ENCODE results near the gene PLK2. TPM values are rescaled to one million over a fixed set of nuclear protein-coding genes. Genes with fewer than 3 reads are reported as not detected.
A peak's percentile ranks its signal among the peaks of the same experiment; 100 is the strongest.

Gene PLK2
- total and polyA plus RNA-seq, 7 donors, result 4.0 to 23.3 (median 7.2) TPM

DNA sequence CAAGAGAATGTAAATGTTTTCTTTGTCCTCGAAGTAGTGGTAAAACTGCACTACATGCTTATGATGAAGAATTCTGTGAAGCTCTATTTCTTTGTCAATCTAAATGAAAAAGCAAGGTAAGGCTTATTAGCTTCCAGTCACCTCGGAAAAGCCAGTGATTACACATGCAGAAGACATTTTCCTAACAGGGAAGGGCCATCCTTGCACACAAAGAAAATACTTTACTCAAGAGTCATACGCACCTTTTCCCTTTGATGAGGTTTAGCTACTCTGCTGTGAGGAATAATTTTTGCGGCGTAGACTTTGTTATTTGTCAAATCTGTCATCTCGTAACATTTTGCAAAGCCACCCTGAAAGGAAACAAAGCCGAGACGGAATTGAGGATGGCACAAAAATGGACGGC is 1.1 kb downstream of the PLK2 start:
- Histone ChIP-seq H3K4me1 (peaks cover 9% of the 10 kb centered on the region), H3K27me3 (ENCODE audit: insufficient read depth in 3 of 3, low read length in 2 of 3) (no peaks in the 10 kb centered on the region), H3K36me3 (ENCODE audit: insufficient read depth in 1 of 2, low read depth in 1 of 2) (peaks cover 5 to 49% of the 10 kb centered on the region in 2 donors), H3K27ac (peak overlapping the region; percentile 95), H3K4me3 (peak overlapping the region; percentile 86), H3K9me3 (no peaks in the 10 kb centered on the region)
- DNase-seq (no peak), ATAC-seq (no peak)
- TF ChIP-seq, protein P1, sequence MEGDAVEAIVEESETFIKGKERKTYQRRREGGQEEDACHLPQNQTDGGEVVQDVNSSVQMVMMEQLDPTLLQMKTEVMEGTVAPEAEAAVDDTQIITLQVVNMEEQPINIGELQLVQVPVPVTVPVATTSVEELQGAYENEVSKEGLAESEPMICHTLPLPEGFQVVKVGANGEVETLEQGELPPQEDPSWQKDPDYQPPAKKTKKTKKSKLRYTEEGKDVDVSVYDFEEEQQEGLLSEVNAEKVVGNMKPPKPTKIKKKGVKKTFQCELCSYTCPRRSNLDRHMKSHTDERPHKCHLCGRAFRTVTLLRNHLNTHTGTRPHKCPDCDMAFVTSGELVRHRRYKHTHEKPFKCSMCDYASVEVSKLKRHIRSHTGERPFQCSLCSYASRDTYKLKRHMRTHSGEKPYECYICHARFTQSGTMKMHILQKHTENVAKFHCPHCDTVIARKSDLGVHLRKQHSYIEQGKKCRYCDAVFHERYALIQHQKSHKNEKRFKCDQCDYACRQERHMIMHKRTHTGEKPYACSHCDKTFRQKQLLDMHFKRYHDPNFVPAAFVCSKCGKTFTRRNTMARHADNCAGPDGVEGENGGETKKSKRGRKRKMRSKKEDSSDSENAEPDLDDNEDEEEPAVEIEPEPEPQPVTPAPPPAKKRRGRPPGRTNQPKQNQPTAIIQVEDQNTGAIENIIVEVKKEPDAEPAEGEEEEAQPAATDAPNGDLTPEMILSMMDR (IDR thresholded peaks at IDR 0.05), result no peak
- intact Hi-C loops (cut with DNase I), result loop anchor here (10.0 kb wide), 2 partner anchors 194 to 204 kb away; no protein-coding TSS in a partner anchor
- 12 to 32% (median 20%) methylated on average over 9 of the region's 9 CpGs for WGBS, 3 donors

GRCh38 chr5:58458141-58458742 is 1.6 kb downstream of the PLK2 start:
- peaks cover 9% of the 10 kb centered on the region for H3K4me1 ChIP-seq
- DNase-seq (no peak), ATAC-seq (no peak)
- H3K36me3 ChIP-seq (ENCODE audit: insufficient read depth in 1 of 2, low read depth in 1 of 2), result peaks cover 5 to 54% of the 10 kb centered on the region in 2 donors
- peak overlapping the region; percentile 86 for H3K4me3 ChIP-seq
- TF ChIP-seq, protein P1 (IDR thresholded peaks at IDR 0.05), result no peak
- intact Hi-C loops (cut with DNase I), result loop anchor here (10.0 kb wide), 2 partner anchors 193 to 203 kb away; no protein-coding TSS in a partner anchor
- no peaks in the 10 kb centered on the region for H3K27me3 ChIP-seq (ENCODE audit: insufficient read depth in 3 of 3, low read length in 2 of 3)
- peak overlapping the region; percentile 95 for H3K27ac ChIP-seq
- H3K9me3 ChIP-seq, result no peaks in the 10 kb centered on the region
- 34 to 43% (median 38%) methylated on average over 7 of the region's 7 CpGs for WGBS, 3 donors

DNA sequence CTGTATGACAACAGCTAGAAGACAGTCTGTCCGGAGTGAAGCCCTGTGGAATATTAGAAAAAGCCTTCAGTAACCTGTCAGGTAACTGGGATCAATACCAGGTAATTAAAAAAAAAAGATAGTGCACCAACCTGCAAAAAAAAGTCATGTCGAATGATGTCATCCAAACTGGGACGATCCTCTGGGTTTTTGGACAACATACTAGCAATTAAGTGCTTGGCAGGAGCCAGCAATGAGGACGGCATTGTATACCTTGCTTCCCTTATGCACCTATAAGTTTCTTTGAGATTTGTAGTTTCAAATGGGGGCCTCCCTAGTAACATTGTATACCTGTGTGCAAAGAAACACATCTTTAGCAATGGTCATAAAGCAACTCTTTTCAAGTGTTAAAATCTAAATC is 2.8 kb downstream of the PLK2 start:
- Histone ChIP-seq H3K4me1 (peaks cover 7% of the 10 kb centered on the region), H3K4me3 (peak overlapping the region; percentile 86), H3K9me3 (no peaks in the 10 kb centered on the region), H3K27ac (no peak overlapping the region), H3K27me3 (ENCODE audit: insufficient read depth in 3 of 3, low read length in 2 of 3) (no peaks in the 10 kb centered on the region), H3K36me3 (ENCODE audit: insufficient read depth in 1 of 2, low read depth in 1 of 2) (peaks cover 5 to 61% of the 10 kb centered on the region in 2 donors)
- WGBS, 3 donors, result 53 to 63% (median 53%) methylated on average over 4 of the region's 4 CpGs
- no peak for ATAC-seq
- intact Hi-C loops (cut with DNase I), result loop anchor here (10.0 kb wide), 2 partner anchors 192 to 202 kb away; no protein-coding TSS in a partner anchor
- no peak for DNase-seq
- TF ChIP-seq, protein P1 (IDR thresholded peaks at IDR 0.05), result no peak

DNA sequence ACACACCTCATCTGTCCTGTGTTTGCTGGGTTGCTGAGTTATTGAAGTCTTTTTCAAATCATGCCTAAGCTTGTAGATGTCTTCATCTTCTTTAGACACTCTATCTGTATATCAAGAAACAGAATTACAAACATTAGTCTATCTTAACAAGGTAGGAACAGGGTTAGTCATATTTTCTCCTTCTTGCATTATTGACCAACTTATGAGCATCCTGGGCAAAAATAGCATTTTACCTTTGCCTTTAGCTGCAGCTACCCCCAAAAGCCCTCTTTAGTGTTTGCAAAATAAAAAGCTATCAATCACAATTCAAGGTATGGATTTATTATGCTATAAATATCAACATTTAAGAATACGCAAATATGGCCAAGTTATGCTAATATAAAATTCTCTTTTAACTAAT is 3.4 kb downstream of the PLK2 start:
- 75 to 89% (median 85%) methylated on average over 1 of the region's 1 CpG for WGBS, 3 donors
- TF ChIP-seq, protein P1 (IDR thresholded peaks at IDR 0.05), result no peak
- DNase-seq (no peak), ATAC-seq (no peak)
- Histone ChIP-seq H3K4me3 (peak overlapping the region; percentile 86), H3K27me3 (ENCODE audit: insufficient read depth in 3 of 3, low read length in 2 of 3) (no peaks in the 10 kb centered on the region), H3K9me3 (no peaks in the 10 kb centered on the region), H3K27ac (no peak overlapping the region), H3K4me1 (peaks cover 7% of the 10 kb centered on the region), H3K36me3 (ENCODE audit: insufficient read depth in 1 of 2, low read depth in 1 of 2) (peaks cover 5 to 61% of the 10 kb centered on the region in 2 donors)
- intact Hi-C loops (cut with DNase I), result loop anchor here (10.0 kb wide), 2 partner anchors 192 to 202 kb away; no protein-coding TSS in a partner anchor
